SU-DHL-6 (cell line): Measurements from ENCODE around the gene WDR90.

ENCODE experiments used
- H2AFZ ChIP-seq: fragments of 200-600 bp; sonication (generic); 2 replicates; pipeline ENCODE4 v1.6.1; 2014; ENCODE audit warnings: low read depth, mild to moderate bottlenecking, moderate library complexity, mixed read lengths, antibody characterized with exemption, low read length; ENCODE audit not compliant: severe bottlenecking
- H3F3A ChIP-seq: fragments of 200-600 bp; shearing (Covaris generic); 2 replicates; pipeline ENCODE4 v1.6.0; 2016; ENCODE audit warnings: antibody characterized with exemption, mild to moderate bottlenecking; ENCODE audit not compliant: insufficient read depth
- H3K27ac ChIP-seq: fragments of 200-600 bp; sonication (generic); 2 replicates; pipeline ENCODE4 v1.5.1; 2016; ENCODE audit warnings: low read depth, mild to moderate bottlenecking, low read length, moderate library complexity, mixed read lengths
- H3K27me3 ChIP-seq: fragments of 200-600 bp; sonication (generic), shearing (Covaris generic); 2 replicates; pipeline ENCODE4 v1.6.0; 2014; ENCODE audit warnings: mild to moderate bottlenecking, low read length
- H3K36me3 ChIP-seq: fragments of 200-600 bp; sonication (generic); 2 replicates; pipeline ENCODE4 v1.6.1; 2014; ENCODE audit warnings: mild to moderate bottlenecking, low read length, mixed read lengths
- H3K4me2 ChIP-seq: fragments of 300-600, 200-600 bp; shearing (Covaris generic), sonication (generic); 2 replicates; pipeline ENCODE4 v1.6.0; 2014; ENCODE audit warnings: low read length, low read depth, mild to moderate bottlenecking; ENCODE audit not compliant: poor library complexity, severe bottlenecking
- H3K4me3 ChIP-seq: fragments of 200-600 bp; sonication (generic); 2 replicates; pipeline ENCODE4 v1.5.1; 2014; ENCODE audit warnings: antibody characterized with exemption, low read length, mild to moderate bottlenecking, mixed read lengths; ENCODE audit not compliant: insufficient read depth, poor library complexity, severe bottlenecking
- H3K79me2 ChIP-seq: fragments of 200-600 bp; sonication (generic); 2 replicates; pipeline ENCODE4 v1.6.1; 2014; ENCODE audit warnings: mild to moderate bottlenecking, low read length, moderate library complexity; ENCODE audit not compliant: insufficient read depth
- H3K9ac ChIP-seq: fragments of 200-600 bp; sonication (generic); 2 replicates; pipeline ENCODE4 v1.7.0; 2014; ENCODE audit warnings: mild to moderate bottlenecking, low read length
- H3K9me2 ChIP-seq: fragments of 200-600 bp; sonication (generic); replicated peaks from 2 replicates; pipeline ENCODE4 v1.6.1; 2014; ENCODE audit warnings: low read length; ENCODE audit not compliant: insufficient read depth
- H3K9me3 ChIP-seq: fragments of 200-600 bp; sonication (generic); 2 replicates; pipeline ENCODE4 v1.6.1; 2014; ENCODE audit warnings: low read length, mixed read lengths; ENCODE audit not compliant: insufficient read depth
- H4K20me1 ChIP-seq: fragments of 200-600 bp; sonication (generic); 2 replicates; pipeline ENCODE4 v1.6.1; 2014; ENCODE audit warnings: low read depth, mild to moderate bottlenecking, antibody characterized with exemption, low read length, moderate library complexity, mixed read lengths
- CTCF ChIP-seq: fragments of 200-600 bp; sonication (generic); IDR thresholded peaks from one replicate; pipeline ENCODE4 v1.5.1; 2017; ENCODE audit warnings: antibody characterized with exemption, mild to moderate bottlenecking, low read length, moderate library complexity; ENCODE audit not compliant: insufficient read depth, poor library complexity, severe bottlenecking
- EZH2phosphoT487 ChIP-seq: fragments of 200-600 bp; sonication (generic), shearing (Covaris generic); conservative IDR thresholded peaks from 2 replicates; pipeline ENCODE4 v1.6.1; 2018; ENCODE audit warnings: mild to moderate bottlenecking, antibody characterized with exemption, low read length, moderate library complexity, mixed read lengths

Gene WDR90

GRCh38 chr16:714558-715476 lies 65.7 kb downstream of the WDR90 start, which contains the start of gene METRN:
Gene METRN, plus strand, starts transcription at chr16:715118. Its CDS starts 172 bp downstream, at chr16:715290.
- TF ChIP-seq EZH2phosphoT487 (no peak), CTCF (no peak)
- no peak within 1 kb of the TSS for H2AFZ ChIP-seq
- peak within 1 kb of the TSS; percentile 36 for H3K4me3 ChIP-seq
- no peaks in the 10 kb centered on the region for H3K9me2 ChIP-seq
- H3F3A ChIP-seq, result no peaks in the 10 kb centered on the region
- no peaks in the 10 kb centered on the region for H3K36me3 ChIP-seq
- no peaks in the 10 kb centered on the region for H3K79me2 ChIP-seq
- H4K20me1 ChIP-seq, result no peaks in the 10 kb centered on the region
- H3K27me3 ChIP-seq, result no peaks in the 10 kb centered on the region
- peak within 1 kb of the TSS; percentile 35; the same call in 1 of the 2 replicates for H3K9ac ChIP-seq
- H3K27ac ChIP-seq, result no peak within 1 kb of the TSS
- peak within 1 kb of the TSS; percentile 44 for H3K4me2 ChIP-seq
- H3K9me3 ChIP-seq, result no peaks in the 10 kb centered on the region

GRCh38 chr16:715477-716199 lies 66.5 kb downstream of the WDR90 start:
- H3F3A ChIP-seq, result 0 out of 2 replicates have a peak, but pooled peaks cover 3% of the 10 kb centered on the region
- H3K79me2 ChIP-seq, result no peaks in the 10 kb centered on the region
- peak overlapping the region; percentile 36 for H3K4me3 ChIP-seq
- TF ChIP-seq EZH2phosphoT487, result no peak
- TF ChIP-seq CTCF, result no peak
- H2AFZ ChIP-seq, result no peak overlapping the region
- H3K27ac ChIP-seq, result no peak overlapping the region
- H3K36me3 ChIP-seq, result no peaks in the 10 kb centered on the region
- peak overlapping the region; percentile 35; the same call in 1 of the 2 replicates for H3K9ac ChIP-seq
- H3K4me2 ChIP-seq, result peak overlapping the region; percentile 44
- H3K9me2 ChIP-seq, result no peaks in the 10 kb centered on the region
- H3K27me3 ChIP-seq, result no peaks in the 10 kb centered on the region
- no peaks in the 10 kb centered on the region for H4K20me1 ChIP-seq
- H3K9me3 ChIP-seq, result no peaks in the 10 kb centered on the region

GRCh38 chr16:716200-716568 lies 67.0 kb downstream of the WDR90 start:
- Histone ChIP-seq H3K4me3 (no peak overlapping the region), H3F3A (0 out of 2 replicates have a peak, but pooled peaks cover 3% of the 10 kb centered on the region), H3K27ac (no peak overlapping the region), H3K79me2 (no peaks in the 10 kb centered on the region), H3K27me3 (no peaks in the 10 kb centered on the region), H3K4me2 (no peak overlapping the region), H3K9me3 (no peaks in the 10 kb centered on the region), H2AFZ (no peak overlapping the region), H4K20me1 (no peaks in the 10 kb centered on the region), H3K9ac (no peak overlapping the region), H3K9me2 (no peaks in the 10 kb centered on the region), H3K36me3 (no peaks in the 10 kb centered on the region)
- no peak for TF ChIP-seq CTCF
- TF ChIP-seq EZH2phosphoT487, result no peak
